Measurements from ENCODE around the gene KRTAP10-1. TPM values are rescaled to one million over a fixed set of nuclear protein-coding genes. Genes with fewer than 3 reads are reported as not detected.
A peak's percentile ranks its signal among the peaks of the same experiment; 100 is the strongest.
"Not testable (repeated sequence)": the region's sequence is repeated elsewhere in the genome, so short reads cannot be mapped to it uniquely, and the experiment has no call there.

Gene KRTAP10-1
- total RNA-seq, 2 donors from 2014 or later: not detected

DNA sequence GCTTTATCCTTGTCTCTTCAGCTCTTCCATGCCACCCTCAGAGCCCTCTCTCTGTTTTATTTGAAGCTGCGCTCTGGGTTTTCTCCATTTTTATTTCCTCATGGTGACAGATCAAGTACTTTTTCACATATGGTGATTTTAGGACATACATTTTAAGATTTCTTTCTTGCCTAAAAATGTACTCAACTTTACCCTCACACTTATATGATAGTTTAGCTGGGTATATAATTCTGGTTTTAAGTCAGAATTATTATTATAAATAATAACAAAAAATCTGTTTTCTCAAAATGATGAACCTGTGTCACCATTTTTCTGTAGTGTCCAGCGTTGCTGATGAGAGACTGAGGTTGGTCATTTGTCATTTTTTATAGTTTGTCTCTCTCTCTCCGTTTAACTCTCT is 41.2 kb upstream of the KRTAP10-1 start:
- H3K9ac ChIP-seq (ENCODE audit: extremely low read depth, low read length, poor library complexity, severe bottlenecking): no peak overlapping the region
- no peak for TF ChIP-seq CTCF (conservative IDR thresholded peaks at IDR 0.05)
- Mint-ChIP-seq H3K36me3 (ENCODE audit: low read depth) (peaks cover 3% of the 10 kb centered on the region), H3K4me3 (no peak overlapping the region), H3K27me3 (ENCODE audit: insufficient read depth) (peaks cover 10% of the 10 kb centered on the region), H3K9me3 (peaks cover 30% of the 10 kb centered on the region), H3K27ac (no peak overlapping the region), H3K4me1 (peaks cover 5% of the 10 kb centered on the region)
- H3K4me1 ChIP-seq (ENCODE audit: control insufficient read depth, insufficient read depth, low read length): no peaks in the 10 kb centered on the region
- no peak overlapping the region for H3K27ac ChIP-seq (ENCODE audit: low read depth, low read length)
- H3K36me3 ChIP-seq (ENCODE audit: control insufficient read depth, insufficient read depth, low read length): no peaks in the 10 kb centered on the region
- peaks cover 21% of the 10 kb centered on the region for H3K9me3 ChIP-seq (ENCODE audit: control insufficient read depth, low read length)
- no peak overlapping the region for H3K4me3 ChIP-seq (ENCODE audit: low read length)
- no peak for DNase-seq
- WGBS, 2 experiments (ENCODE audit: insufficient coverage in 1 of 2, insufficient read length in 1 of 2): 93 to 94% methylated on average over 2 to 3 of the region's 3 CpGs
- H3K27me3 ChIP-seq (ENCODE audit: control insufficient read depth, insufficient read depth, low read length, poor library complexity, severe bottlenecking): no peaks in the 10 kb centered on the region

DNA sequence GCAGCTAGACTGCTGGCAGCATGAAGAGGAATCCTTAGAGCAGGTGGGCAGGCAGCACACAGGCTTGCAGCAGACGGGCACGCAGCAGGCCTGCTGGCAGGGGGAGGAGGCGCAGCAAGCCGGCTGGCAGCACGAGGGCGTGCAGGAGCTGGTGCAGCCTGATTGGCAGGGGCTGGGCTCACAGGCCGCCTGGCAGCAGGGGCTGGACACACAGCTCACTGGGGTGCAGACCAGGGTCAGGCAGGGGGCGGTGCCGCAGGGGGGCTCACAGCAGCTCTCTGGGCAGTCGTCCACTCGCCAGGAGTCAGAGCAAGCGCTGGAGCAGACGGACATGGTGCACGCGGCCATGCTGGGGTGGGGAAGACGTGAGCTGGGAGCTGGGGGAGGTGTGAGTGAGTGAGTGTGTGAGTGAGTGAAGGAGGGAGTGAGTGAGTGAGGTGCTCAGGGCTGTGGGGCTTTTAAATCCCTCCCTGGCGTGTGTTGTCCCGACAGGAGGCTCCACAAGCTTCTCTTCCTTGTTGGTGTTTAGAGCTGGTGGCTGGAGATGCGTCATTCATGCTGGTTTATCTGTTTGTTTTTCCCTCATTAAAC is 40.3 kb upstream of the KRTAP10-1 start, which contains the start of gene KRTAP10-5:
KRTAP10-5 (minus strand) TSS at position 374 of the 591 bp plus-strand sequence; CDS start at position 348, 26 bp downstream.
- peak; percentile 24 for DNase-seq
- H3K4me3 ChIP-seq (ENCODE audit: low read length); H3K4me3 Mint-ChIP-seq; H3K27me3 Mint-ChIP-seq (ENCODE audit: insufficient read depth); H3K27ac Mint-ChIP-seq; H3K36me3 Mint-ChIP-seq (ENCODE audit: low read depth); H3K4me1 Mint-ChIP-seq; H3K9ac ChIP-seq (ENCODE audit: extremely low read depth, low read length, poor library complexity, severe bottlenecking); H3K4me1 ChIP-seq (ENCODE audit: control insufficient read depth, insufficient read depth, low read length); H3K27ac ChIP-seq (ENCODE audit: low read depth, low read length); H3K27me3 ChIP-seq (ENCODE audit: control insufficient read depth, insufficient read depth, low read length, poor library complexity, severe bottlenecking); H3K36me3 ChIP-seq (ENCODE audit: control insufficient read depth, insufficient read depth, low read length): not testable (repeated sequence)
- peaks cover 34% of the 10 kb centered on the region for H3K9me3 Mint-ChIP-seq
- peaks cover 21% of the 10 kb centered on the region for H3K9me3 ChIP-seq (ENCODE audit: control insufficient read depth, low read length)
- WGBS, 2 experiments (ENCODE audit: insufficient coverage in 1 of 2, insufficient read length in 1 of 2): 79 to 85% methylated on average over 12 to 19 of the region's 19 CpGs

DNA sequence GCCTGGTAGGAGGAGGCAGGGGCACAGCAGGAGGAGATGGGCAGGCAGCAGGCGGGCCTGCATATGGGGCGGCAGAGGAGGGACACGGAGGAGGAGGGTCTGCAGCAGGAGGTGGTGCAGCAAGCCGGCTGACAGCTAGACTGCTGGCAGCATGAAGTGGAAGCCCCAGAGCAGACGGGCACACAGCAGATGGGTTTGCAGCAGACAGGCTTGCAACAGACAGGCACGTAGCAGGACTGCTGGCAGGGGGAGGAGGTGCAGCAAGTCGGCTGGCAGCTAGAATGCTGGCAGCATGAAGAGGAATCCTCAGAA is 39.8 kb upstream of the KRTAP10-1 start:
- no peaks in the 10 kb centered on the region for H3K36me3 ChIP-seq (ENCODE audit: control insufficient read depth, insufficient read depth, low read length)
- no peak overlapping the region for H3K27ac Mint-ChIP-seq
- TF ChIP-seq CTCF (conservative IDR thresholded peaks at IDR 0.05): no peak
- no peaks in the 10 kb centered on the region for H3K4me1 ChIP-seq (ENCODE audit: control insufficient read depth, insufficient read depth, low read length)
- no peaks in the 10 kb centered on the region for H3K27me3 ChIP-seq (ENCODE audit: control insufficient read depth, insufficient read depth, low read length, poor library complexity, severe bottlenecking)
- H3K9me3 Mint-ChIP-seq: peaks cover 34% of the 10 kb centered on the region
- peaks cover 8% of the 10 kb centered on the region for H3K27me3 Mint-ChIP-seq (ENCODE audit: insufficient read depth)
- no peak overlapping the region for H3K4me3 ChIP-seq (ENCODE audit: low read length)
- no peak overlapping the region for H3K4me3 Mint-ChIP-seq
- H3K9ac ChIP-seq (ENCODE audit: extremely low read depth, low read length, poor library complexity, severe bottlenecking): no peak overlapping the region
- peaks cover 7% of the 10 kb centered on the region for H3K4me1 Mint-ChIP-seq
- no peak for DNase-seq
- 85 to 89% methylated on average over 7 of the region's 7 CpGs for WGBS, 2 experiments (ENCODE audit: insufficient coverage in 1 of 2, insufficient read length in 1 of 2)
- H3K9me3 ChIP-seq (ENCODE audit: control insufficient read depth, low read length): peaks cover 21% of the 10 kb centered on the region
- no peak overlapping the region for H3K27ac ChIP-seq (ENCODE audit: low read depth, low read length)
- peaks cover 3% of the 10 kb centered on the region for H3K36me3 Mint-ChIP-seq (ENCODE audit: low read depth)

All from endodermal cell (in vitro differentiated cells).